ENCODE results near the gene GPR26.
A peak's percentile ranks its signal among the peaks of the same experiment; 100 is the strongest.

The GPR26 gene, protein sequence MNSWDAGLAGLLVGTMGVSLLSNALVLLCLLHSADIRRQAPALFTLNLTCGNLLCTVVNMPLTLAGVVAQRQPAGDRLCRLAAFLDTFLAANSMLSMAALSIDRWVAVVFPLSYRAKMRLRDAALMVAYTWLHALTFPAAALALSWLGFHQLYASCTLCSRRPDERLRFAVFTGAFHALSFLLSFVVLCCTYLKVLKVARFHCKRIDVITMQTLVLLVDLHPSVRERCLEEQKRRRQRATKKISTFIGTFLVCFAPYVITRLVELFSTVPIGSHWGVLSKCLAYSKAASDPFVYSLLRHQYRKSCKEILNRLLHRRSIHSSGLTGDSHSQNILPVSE

DNA sequence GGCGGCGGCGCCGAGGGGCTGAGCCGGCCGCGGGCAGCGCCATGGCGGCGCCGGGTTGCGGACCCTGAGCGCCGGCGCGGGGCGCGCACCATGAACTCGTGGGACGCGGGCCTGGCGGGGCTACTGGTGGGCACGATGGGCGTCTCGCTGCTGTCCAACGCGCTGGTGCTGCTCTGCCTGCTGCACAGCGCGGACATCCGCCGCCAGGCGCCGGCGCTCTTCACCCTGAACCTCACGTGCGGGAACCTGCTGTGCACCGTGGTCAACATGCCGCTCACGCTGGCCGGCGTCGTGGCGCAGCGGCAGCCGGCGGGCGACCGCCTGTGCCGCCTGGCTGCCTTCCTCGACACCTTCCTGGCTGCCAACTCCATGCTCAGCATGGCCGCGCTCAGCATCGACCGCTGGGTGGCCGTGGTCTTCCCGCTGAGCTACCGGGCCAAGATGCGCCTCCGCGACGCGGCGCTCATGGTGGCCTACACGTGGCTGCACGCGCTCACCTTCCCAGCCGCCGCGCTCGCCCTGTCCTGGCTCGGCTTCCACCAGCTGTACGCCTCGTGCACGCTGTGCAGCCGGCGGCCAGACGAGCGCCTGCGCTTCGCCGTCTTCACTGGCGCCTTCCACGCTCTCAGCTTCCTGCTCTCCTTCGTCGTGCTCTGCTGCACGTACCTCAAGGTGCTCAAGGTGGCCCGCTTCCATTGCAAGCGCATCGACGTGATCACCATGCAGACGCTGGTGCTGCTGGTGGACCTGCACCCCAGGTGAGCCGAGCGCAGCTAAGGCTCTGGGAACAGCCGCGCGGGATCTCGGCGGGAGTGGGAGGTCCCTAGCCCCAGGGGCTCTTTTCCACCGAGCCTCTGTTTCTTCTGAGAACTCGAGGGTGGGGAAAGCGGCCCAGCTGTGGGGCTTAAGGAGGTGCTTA lies at the start of gene GPR26:
GPR26 (plus strand) TSS at position 38 of the 919 bp plus-strand sequence; CDS start at position 91, 53 bp downstream.
- no peak for DNase-seq

DNA sequence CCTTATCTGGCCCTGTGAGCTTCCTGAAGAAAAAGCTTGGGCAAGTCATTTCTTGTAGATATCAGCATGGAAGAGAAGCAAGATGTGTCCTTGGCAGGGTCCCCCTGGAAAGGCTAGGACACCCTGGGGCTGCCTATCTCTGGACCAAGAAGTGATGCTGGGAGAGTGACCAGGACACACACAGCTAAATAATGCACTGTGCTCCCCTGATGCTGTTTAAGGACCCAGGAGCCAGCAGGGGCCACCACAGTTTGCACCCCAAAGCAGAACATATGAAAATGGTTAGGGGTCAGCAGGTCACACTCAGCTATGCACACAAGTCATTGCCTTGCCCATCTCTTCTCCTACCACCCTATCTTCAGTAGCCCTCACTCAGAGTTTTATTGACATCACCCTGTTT lies 47.9 kb upstream of the GPR26 start:
- DNase-seq = no peak

DNA sequence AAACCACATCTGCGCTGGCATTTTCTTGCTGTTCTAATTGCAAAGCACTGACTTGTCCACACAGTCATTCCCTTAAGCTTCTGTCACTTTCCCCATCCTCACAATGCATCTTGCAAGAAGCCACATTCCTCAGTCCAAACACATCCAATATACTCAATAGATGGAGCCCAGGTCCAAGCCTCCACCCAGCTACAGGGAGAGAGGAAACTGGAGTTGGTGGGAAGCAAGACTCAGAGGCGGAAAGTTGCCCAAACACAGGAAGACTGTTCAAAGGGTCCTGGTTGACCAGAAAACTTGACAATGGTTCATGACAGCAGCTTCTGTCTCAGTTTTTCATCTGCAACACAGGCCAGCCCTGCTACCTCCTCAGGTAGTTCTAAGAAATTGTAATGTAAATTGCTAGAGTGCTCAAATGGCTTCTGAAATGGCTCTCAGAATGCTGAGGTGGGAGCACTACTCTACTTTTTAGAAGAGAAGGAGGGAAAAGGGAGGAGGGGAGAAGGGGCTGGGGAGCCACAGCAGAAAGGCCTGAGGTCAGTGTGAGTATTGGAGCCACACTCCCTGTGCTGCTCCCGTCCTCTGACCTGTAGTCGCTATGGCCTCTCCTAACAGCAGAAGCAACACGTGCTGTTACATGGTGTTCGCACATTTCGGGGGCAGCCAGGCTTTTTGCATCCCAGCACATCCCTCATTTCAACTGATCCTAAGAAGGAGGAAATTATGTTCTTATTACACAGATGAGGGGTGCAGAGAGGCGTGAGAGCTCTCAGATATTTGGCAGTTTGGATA lies 46.9 kb upstream of the GPR26 start:
- no peak for DNase-seq

DNA sequence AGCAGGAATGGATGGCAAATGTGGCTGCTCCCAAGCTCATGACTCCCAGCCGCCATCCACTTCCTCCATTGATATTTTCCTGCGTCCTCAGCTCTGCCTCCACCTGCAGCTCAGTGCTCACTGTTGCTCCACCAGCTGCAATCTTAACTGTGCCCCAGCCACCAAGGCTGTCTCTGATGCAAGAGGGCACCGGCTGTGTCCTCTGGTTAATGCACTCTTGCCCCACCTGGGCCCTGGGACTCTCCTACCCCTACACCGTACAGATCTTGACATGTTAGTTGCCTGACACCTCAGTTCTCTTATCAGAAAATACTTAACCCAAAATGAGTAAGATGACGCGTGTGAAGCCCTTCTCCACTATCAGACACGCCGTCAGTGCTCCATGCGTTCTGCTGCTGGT lies 45.5 kb upstream of the GPR26 start:
- no peak for DNase-seq

DNA sequence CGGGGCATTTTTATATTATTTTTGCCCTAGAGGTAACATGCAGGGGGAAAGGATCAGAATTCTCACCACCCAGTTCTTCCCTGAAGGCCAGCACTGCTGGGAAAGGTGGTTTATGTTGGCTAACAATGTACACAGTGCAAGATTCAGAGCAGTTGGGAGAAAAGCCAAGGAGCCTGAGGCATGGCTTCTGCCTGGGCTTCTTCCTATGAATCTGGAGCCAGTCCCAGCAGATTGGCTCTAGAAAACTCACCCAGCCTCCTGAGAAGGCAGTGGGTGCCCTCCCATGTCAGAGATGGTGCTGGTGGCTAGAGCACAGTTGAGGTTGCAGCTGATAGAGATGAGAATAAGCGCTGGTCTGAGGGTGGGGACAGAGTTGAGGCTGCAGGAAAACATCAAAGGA lies 44.7 kb upstream of the GPR26 start:
- no peak for DNase-seq

DNA sequence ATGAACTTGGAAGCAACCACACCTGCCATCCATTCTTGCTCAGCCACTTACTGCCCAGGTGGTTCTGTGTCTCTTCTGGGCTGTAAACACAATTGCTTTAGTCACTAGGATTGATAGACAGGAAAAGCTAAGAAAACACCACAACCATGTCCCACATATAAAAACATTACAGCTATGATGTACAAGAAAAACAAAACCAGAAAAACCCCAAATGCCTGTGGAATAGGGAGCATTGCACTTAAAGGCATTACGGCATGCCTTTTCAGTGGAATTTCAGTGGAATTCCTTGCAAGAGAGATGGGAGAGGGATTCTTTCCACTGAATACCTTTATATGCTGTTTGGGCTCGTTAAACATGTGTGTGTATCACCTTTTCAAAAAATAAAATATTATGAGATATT lies 44.2 kb upstream of the GPR26 start:
- DNase-seq = no peak

DNA sequence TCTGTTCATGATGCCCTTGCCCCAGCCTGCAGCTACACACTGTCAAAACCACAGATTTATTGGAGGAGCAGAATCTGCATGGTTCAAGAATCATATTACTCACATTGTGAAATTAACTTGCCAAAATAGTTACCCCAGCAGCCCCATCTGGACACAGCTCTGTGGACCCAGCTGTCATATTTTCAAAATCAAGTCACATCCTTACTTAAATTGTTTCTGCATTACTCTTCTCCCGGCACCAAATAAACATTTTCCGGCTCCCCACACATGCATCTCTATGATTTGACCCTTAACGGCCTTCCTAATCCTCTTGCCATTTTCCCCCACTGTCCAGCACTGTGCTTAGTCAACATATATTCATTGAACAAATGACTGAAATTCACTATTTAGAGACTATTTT lies 43.8 kb upstream of the GPR26 start:
- no peak for DNase-seq

DNA sequence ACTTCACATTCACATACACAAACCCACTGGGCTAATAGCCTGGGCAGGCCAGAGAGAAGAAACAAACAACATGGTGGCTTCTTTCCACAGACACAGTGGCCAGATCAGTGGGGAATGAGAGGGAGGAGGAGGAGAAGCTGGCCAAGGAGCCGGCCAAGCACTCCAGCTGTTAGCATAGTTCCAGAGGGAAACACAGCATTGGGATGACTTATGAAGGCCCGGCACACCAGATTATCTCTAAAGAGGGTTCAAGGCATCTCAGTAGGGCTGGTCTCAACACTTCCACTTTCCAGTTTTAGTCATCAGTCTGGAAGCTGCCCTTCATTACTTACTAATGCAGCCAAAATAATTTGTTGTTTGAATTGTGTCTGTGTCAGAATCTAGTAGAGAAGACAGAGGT lies 42.1 kb upstream of the GPR26 start:
- DNase-seq = no peak

DNA sequence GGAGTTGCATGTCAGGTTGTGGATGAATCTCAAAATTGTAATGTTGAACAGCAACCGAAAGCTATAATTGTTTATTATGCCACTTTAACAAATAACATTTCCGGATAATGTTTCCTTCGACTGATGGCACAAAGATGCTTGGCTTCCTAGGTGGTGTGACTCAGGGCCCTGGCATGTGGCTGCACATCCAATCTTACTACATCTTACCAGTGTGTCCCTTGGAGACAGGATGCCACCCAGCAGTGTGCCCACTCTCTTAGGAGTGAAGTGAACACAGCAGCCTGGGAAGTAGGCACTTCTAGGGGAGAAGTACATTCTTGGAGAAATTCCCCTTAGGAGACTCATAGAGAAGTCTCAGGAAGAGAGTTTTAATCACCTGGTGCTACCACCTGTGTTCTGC lies 33.0 kb upstream of the GPR26 start:
- DNase-seq = no peak

DNA sequence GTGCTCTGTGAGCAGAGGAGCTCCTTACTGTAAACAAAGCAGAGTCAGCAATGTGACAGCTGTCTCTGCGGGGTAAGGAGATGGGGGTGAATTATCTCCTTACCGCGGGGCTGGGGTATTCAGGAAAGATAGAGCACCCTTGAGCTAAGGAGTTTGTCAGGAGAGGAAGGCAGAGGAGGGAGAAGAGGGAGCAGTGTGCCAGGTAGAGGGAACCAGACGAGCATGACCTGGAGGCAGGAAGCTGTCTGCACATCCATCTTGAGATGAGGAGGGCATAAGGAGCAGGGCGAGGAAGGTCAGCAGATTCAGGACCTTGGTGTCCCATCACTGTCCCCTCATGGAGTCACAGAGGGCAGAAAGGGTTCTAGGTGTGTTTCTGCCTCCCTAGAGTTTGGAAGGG lies 32.5 kb upstream of the GPR26 start:
- DNase-seq = no peak

DNA sequence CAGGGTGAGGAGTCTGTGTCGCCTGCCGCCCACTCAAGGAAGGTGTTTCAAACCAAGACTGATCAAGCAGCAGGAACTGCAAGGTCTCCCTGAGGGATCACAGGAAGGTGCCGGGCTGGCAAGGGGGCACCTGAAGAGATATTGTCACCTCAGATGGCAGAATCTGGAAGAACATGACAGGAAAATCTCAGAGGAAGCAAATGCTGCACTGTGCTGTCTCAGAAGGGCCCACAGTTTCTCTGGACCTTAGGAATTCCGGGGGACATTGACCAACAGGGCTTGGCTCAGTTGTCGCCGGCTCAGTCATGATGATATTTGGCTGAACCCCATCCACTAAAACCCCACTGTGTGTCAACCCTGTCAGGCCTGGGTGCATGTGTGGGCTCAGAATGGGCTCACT lies 31.9 kb upstream of the GPR26 start:
- no peak for DNase-seq

DNA sequence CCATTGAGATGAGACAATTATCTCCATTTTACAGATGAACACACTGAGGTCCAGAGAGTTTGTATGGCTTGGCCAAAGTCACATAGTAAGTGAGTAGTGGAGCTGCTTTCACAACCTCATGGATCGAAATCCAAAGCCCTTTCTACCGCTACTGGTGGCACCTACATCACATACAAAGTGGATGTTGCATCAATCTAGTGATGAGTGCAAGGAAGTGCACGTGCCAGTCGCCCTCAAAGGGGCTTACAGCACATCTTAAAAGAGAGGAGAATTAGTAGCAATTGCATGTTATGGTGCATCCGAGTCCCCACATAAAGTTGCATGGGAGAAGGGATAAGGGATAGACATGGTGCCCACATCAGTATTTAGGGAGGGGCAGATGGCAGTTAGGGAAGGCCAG lies 31.0 kb upstream of the GPR26 start:
- DNase-seq = no peak

DNA sequence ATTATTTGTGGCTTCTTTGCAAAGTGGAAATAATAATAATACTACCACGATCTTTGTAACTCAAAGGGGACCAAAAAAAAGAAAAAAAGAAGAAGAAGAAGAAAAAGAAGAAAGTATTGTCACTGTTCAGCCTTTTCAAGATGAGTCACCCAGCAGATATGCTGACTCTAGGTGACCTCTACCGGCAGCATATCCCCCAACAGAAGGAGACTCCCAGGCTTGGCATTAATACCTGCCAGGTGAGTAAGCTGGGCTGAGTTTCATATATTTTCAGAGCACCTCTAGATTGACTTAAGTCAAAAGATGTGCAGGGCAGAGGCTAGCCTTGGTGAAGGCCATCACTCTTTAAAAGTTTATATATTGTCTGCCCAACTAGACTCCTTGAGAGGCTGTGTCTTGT lies 30.4 kb upstream of the GPR26 start:
- no peak for DNase-seq

DNA sequence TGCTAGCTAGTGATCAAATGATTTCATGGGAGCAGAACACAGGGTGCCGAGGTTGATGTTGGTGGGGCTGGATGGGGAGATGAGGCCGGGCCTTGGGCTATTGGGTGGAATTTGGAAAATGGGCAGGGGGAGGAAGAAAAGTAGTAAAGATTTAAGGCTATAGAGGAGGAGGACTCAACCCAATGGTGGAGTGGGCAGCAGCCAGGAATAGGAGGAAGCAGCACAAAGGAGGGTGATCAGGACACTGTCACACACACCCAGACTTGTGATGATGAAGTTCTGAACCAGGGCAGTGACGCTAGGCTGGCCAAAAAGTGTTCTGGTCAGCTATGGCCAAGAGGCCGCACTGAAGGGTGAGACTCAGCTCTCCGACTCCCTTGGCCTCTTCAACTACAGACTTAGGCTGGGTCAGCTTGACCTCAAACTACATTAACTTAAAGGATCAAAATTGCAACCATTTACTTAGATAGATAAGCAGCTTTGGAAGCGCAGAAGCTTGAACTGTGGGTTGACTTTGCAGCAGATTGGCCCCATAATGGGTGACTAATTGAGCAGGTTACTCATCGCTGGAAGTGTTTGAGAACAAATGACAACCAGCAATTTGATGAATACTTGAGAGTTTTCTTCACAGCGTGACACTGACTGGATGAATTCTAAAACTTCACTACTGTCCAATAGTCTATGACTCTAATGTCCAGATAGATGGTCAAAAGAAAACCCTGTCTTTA lies 29.4 kb upstream of the GPR26 start:
- no peak for DNase-seq

DNA sequence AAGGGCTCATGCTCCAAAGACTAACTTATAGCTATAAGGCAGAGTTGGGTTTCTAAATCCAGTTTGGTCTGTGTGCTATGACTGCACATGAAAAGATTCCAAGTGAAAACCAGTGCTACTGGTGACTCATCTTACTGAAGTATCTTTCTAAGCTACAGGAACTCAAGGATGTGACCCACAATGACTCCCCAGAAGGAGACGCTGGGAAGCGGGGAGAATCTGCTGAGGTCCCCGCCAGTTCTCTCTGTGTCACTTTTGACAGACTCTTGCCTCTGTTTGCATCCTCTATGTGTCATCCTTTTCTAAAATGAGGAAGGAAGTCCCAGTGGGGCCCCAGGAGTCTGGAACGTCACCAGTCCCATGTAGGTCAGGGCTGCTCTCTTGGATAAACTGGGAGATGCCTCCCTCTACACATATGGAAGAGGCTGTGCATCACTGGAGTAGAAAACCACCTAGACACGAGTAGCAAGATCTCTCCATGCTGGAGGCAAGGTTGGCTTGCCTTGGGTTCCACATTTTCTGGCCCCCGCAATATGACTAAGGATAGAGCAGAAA lies 28.8 kb upstream of the GPR26 start:
- no peak for DNase-seq

DNA sequence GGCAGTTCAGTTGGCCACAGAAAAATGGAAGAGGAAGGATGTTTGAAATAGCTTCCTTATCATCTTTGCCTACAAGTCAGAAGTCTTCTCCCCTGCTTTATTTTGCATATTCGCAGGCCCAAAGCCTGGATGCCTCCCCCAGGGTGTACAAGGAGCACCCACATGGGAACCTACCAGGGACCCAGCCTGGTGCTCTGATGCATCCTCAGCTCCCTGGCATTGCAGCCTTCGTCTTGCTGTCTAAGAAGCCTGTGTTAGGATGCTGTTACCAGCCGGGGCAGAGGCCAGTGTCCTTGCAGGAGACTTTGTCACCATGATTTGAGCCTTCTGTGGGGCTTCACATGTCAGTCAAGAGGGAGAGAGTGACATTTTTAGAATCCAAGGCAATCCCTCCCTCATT lies 27.0 kb upstream of the GPR26 start:
- DNase-seq = no peak

DNA sequence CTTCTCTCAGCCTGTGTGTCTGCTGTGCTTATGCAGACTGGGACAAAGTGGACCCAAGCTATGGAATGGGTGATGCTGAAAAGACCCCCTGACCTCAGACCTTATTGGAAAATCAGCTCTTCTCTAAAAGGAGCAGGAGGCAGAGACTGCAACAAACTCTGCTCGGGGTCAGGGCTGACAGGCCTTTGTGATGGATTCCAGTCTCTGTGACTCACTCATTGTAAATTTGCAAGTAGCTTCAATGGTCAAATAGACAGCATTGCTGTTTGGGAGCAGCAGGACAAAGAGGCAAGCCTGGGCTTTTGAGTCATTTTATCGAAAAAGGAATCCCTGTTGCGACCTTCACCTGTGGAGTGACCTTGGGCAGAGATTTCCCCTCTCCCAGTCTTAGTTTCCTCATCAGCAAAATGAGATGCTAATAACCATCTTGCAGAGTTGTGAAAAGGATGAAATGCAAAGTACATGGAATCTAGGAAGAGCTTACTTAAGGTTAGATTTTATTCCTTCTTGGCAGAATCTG lies 26.1 kb upstream of the GPR26 start:
- no peak for DNase-seq

DNA sequence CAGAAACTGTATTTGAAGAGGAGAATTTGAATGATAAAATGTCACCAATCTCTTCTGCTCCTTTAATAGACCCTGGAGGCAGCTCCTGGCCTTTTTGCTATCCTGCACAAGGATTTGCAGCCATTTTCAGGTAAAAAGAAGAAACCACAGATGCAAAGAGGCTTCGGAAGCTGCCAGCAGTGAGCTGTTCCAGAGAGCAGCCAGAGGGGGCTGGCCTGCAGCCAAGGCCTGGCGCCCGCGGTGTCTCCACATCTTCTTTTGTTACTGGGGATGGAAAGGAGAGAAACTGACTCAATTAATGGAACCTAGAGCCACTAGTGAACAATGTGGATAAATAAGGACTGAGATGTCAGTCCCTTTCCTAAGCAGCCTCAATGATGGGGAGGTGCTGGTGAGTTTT lies 23.9 kb upstream of the GPR26 start:
- DNase-seq = peak in 2 of 14 donors; percentile 31 to 36

DNA sequence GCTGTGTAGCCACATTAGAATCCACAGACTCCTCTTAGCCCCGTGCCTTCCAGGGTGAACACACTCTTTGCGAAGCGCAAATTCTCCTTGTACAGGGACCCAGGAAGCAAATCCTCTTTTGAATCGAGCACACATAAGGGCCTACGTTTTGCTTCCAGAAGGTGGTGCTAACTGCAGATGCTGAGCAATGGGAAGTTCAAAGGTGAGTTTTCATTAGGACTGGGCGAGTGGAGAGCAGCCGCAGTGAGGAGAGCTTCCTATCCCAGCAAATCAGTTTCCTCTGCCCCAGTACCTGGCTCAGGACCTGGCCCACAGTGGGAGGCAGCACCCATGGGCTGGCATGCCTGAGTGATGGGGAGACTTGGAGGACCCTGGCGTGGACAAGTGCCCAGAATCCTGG lies 23.5 kb upstream of the GPR26 start:
- no peak for DNase-seq

DNA sequence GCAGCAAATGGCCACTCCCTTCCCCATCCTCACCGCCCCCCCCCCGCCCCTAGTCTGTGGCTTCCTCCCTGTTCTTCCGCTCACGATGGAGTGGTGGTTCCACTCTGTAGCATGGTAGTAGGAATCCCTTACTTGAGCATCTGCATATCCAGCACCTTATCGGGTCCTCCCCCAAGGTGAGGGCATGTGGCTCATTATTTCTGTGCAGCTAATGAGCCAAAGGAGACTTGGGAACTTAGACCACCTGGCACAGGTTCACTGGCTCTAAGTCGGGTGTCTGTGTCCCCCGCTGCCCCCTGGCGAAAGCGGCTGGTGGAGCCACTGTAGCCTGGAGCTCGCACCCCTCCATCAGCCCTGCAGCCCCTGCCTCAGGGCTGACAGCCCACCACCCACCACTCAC lies 22.8 kb upstream of the GPR26 start:
- DNase-seq = no peak

DNA sequence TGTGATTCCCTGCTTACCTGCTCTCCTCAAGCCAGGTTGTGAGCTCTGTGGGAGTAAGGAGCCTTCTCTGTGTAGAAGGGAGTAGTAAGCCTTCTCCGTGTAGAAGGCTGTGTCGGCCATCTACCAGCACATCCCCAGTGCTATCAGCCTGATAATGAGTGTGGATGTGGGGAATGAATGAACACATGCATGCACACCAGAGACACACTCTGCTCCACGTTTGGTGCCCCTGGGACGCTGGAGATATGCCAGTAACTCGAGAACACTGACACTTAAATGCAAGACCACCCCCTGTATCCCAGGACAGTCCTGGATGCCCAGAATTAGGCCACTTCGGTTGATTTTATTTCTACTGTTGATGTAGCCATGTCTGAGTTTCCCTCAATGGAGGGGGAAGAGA lies 21.1 kb upstream of the GPR26 start:
- DNase-seq = no peak

DNA sequence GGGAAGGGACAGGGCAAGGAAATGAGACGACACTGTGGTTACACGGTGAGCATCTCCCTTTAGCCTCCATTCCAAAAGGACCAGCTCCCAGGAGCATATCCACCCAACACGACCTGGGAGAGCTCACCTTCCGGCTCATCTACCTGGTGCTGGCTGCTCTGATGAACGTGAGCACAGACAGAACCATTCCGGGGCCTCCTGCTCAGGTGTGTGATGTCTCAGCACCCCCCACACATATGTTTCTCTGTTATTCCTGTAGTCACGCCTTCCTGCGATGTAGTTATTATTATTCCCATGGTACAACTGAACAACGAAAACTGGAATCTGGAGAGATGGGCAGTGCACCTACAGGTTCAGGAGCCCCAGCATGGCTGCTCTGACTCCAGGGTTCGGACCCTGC lies 20.5 kb upstream of the GPR26 start:
- no peak for DNase-seq
